Stomach (tissue), 9 donors: ENCODE results near the gene RGS7. TPM values are rescaled to one million over a fixed set of nuclear protein-coding genes. Genes with fewer than 3 reads are reported as not detected.
A peak's percentile ranks its signal among the peaks of the same experiment; 100 is the strongest.

Source experiments
- DNase-seq, 2 donors: peaks; one replicate each; pipeline versions ENCODE4 v3.0.0 to v3.0.0-alpha.2; 2013 to 2019
- H3K27ac ChIP-seq, 5 donors: fragments of 200-600 bp in 4 of 5; sonication (generic) in 4 of 5; one replicate each; pipeline ENCODE4 v1.5.1; 2013 to 2019; ENCODE audit warnings: mild to moderate bottlenecking in 1 of 5, moderate library complexity in 1 of 5
- H3K27me3 ChIP-seq, 3 donors: fragments of 200-600 bp; sonication (generic); one replicate each; pipeline ENCODE4 v1.5.1; 2017 to 2019; ENCODE audit warnings: mixed run types in 1 of 3
- H3K36me3 ChIP-seq, 4 donors: fragments of 200-600 bp; sonication (generic); 1 replicate in 3 of 4; 2 replicates in 1 of 4; pipeline ENCODE4 v1.5.1; 2016 to 2019
- H3K4me1 ChIP-seq, 4 donors: fragments of 200-600 bp; sonication (generic); one replicate each; pipeline ENCODE4 v1.5.1; 2016 to 2019
- H3K4me3 ChIP-seq, 4 donors: fragments of 200-600 bp; sonication (generic) in 3 of 4; one replicate each; pipeline ENCODE4 v1.5.1; 2016 to 2019; ENCODE audit warnings: mild to moderate bottlenecking in 1 of 4
- H3K9me3 ChIP-seq, 4 donors: fragments of 200-600 bp; sonication (generic); one replicate each; pipeline ENCODE4 v1.5.1; 2016 to 2019
- CTCF ChIP-seq, 7 experiments: fragments of 450-650 bp in 4 of 7; fragments of 200-600 bp in 3 of 7; sonication (generic) in 3 of 7; IDR thresholded peaks; one replicate each; pipeline ENCODE4 v1.5.1; 2016 to 2019; ENCODE audit warnings: antibody characterized with exemption in 7 of 7, control low read depth in 2 of 7, mild to moderate bottlenecking in 1 of 7
- EP300 ChIP-seq: sonication (generic); formaldehyde crosslinking; IDR thresholded peaks from one replicate; pipeline ENCODE4 v1.6.1; 2017; ENCODE audit warnings: antibody characterized with exemption
- POLR2A ChIP-seq, 4 donors: fragments of 450-650 bp; IDR thresholded peaks; one replicate each; pipeline ENCODE4 v1.6.1; 2016; ENCODE audit warnings: antibody characterized with exemption in 4 of 4, control low read depth in 2 of 4, mild to moderate bottlenecking in 1 of 4, moderate library complexity in 1 of 4
- POLR2AphosphoS5 ChIP-seq, 3 donors: sonication (generic); formaldehyde crosslinking; IDR thresholded peaks; one replicate each; pipeline ENCODE4 v1.6.1; 2016; ENCODE audit warnings: antibody characterized with exemption in 3 of 3
- WGBS, 5 donors: extraction: QIAGEN DNeasy Blood & Tissue Kit in 3 of 5; methylation state at CpG; one replicate each; pipeline versions ENCODE4 v1.1.5 to v1.1.7; 2013 to 2018; 5-methylcytosine and 5-hydroxymethylcytosine counted together
- intact Hi-C: fragments of 100-400 bp; cut with DNase I; formaldehyde crosslinking; loops from one replicate; pipeline ENCODE4 v1.15.1; 2023; ENCODE audit warnings: low total_unique reads
- polyA plus RNA-seq, 3 donors: library from polyadenylated mRNA; stranded (reverse); fragments of 200-250 nt; gene quantifications; one replicate each; pipeline ENCODE4 v1.2.3, GENCODE V29; 2013
- total RNA-seq, 5 donors: library from RNA; depleted of rRNA; stranded (reverse); fragments of >200 nt; gene quantifications; one replicate each; pipeline versions ENCODE4 v1.1.0 to v1.2.3, GENCODE V29; 2014 to 2016
- donor health status: healthy with polysubstance abuse.
- donor health status: Bipolar disorder and iron deficiency.
- donor health status: healthy.

RGS7 gene
- total and polyA plus RNA-seq, 8 donors, result 0.23 to 2.9 (median 1.9) TPM; not detected in 2

- intact Hi-C loops, result no loop called here
- Histone ChIP-seq H3K9me3 (peaks cover 0 to 21% (median 10%) of the 10 kb centered on the region in 4 donors), H3K4me3 (no peak overlapping the region), H3K27ac (no peak overlapping the region), H3K27me3 (no peaks in the 10 kb centered on the region), H3K36me3 (no peaks in the 10 kb centered on the region), H3K4me1 (no peaks in the 10 kb centered on the region)
- no peak for DNase-seq
- TF ChIP-seq POLR2AphosphoS5 (IDR thresholded peaks at IDR 0.05), result no peak
- no peak for TF ChIP-seq CTCF (IDR thresholded peaks at IDR 0.05)
- no peak for TF ChIP-seq POLR2A (IDR thresholded peaks at IDR 0.05)
- TF ChIP-seq EP300, result no peak
Observed at GRCh38 chr1:241272828-241273227, 84.2 kb downstream of the RGS7 start.

DNA sequence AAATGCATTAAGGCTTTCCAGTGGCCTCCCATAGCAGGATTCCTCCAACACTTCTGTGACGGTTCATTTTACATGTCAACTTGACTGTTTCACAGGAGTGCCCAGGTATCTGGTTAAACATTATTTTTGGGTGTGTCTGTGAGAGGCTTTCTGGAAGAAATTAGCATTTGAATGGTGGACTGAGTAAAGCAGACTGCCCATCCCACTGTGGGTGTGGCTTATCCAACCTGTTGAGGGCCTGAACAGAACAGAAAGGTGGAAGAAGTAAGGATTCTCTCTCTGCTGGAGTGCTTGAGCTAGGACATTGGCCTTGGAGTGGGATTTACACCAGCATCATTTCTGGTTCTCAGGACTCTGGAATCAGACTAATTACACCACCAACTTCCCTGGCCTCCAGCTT lies 85.6 kb downstream of the RGS7 start:
- intact Hi-C loops, result no loop called here
- WGBS, 5 donors, result 56 to 81% (median 65%) methylated on average over 1 of the region's 1 CpG

GRCh38 chr1:241270016-241270415 lies 87.0 kb downstream of the RGS7 start:
- 60 to 92% (median 89%) methylated on average over 2 of the region's 2 CpGs for WGBS, 5 donors
- no peak for TF ChIP-seq POLR2AphosphoS5 (IDR thresholded peaks at IDR 0.05)
- no peak for TF ChIP-seq CTCF (IDR thresholded peaks at IDR 0.05)
- no peak for TF ChIP-seq POLR2A (IDR thresholded peaks at IDR 0.05)
- TF ChIP-seq EP300, result no peak
- Histone ChIP-seq H3K9me3 (peaks cover 0 to 21% (median 10%) of the 10 kb centered on the region in 4 donors), H3K27ac (no peak overlapping the region), H3K36me3 (no peaks in the 10 kb centered on the region), H3K27me3 (no peaks in the 10 kb centered on the region), H3K4me3 (no peak overlapping the region), H3K4me1 (no peaks in the 10 kb centered on the region)
- DNase-seq, result no peak
- intact Hi-C loops, result no loop called here

More for the DNA sequence above, 85.6 kb downstream of the RGS7 start:
- no peaks in the 10 kb centered on the region for H3K4me1 ChIP-seq
- no peak overlapping the region for H3K27ac ChIP-seq
- H3K27me3 ChIP-seq, result no peaks in the 10 kb centered on the region
- no peaks in the 10 kb centered on the region for H3K36me3 ChIP-seq
- DNase-seq, result peak; percentile 28
- no peak overlapping the region for H3K4me3 ChIP-seq
- TF ChIP-seq POLR2A (IDR thresholded peaks at IDR 0.05) (no peak), EP300 (no peak), POLR2AphosphoS5 (IDR thresholded peaks at IDR 0.05) (no peak), CTCF (IDR thresholded peaks at IDR 0.05) (no peak)
- peaks cover 0 to 21% (median 10%) of the 10 kb centered on the region in 4 donors for H3K9me3 ChIP-seq

GRCh38 chr1:241269116-241269515 lies 87.9 kb downstream of the RGS7 start:
- H3K4me3 ChIP-seq, result no peak overlapping the region
- no peaks in the 10 kb centered on the region for H3K36me3 ChIP-seq
- 72 to 83% (median 78%) methylated on average over 9 of the region's 9 CpGs for WGBS, 5 donors
- intact Hi-C loops, result no loop called here
- no peaks in the 10 kb centered on the region for H3K27me3 ChIP-seq
- TF ChIP-seq POLR2A (IDR thresholded peaks at IDR 0.05) (no peak), EP300 (no peak), POLR2AphosphoS5 (IDR thresholded peaks at IDR 0.05) (no peak), CTCF (IDR thresholded peaks at IDR 0.05) (no peak)
- no peak overlapping the region for H3K27ac ChIP-seq
- peaks cover 0 to 21% (median 10%) of the 10 kb centered on the region in 4 donors for H3K9me3 ChIP-seq
- H3K4me1 ChIP-seq, result no peaks in the 10 kb centered on the region
- no peak for DNase-seq
